Panc1 (cell line): ENCODE measurements around the gene IL16.

Experiments
- POLR2AphosphoS5 ChIP-seq: IDR thresholded peaks from 2 replicates; pipeline ENCODE4 v1.6.1; 2012; ENCODE audit warnings: mild to moderate bottlenecking, low read depth, low read length, moderate library complexity
- TF ChIP-seq, protein P1 (sequence below): fragments of 450-650 bp; IDR thresholded peaks from 2 replicates; pipeline ENCODE4 v1.5.1; 2017; ENCODE audit warnings: mild to moderate bottlenecking

DNA sequence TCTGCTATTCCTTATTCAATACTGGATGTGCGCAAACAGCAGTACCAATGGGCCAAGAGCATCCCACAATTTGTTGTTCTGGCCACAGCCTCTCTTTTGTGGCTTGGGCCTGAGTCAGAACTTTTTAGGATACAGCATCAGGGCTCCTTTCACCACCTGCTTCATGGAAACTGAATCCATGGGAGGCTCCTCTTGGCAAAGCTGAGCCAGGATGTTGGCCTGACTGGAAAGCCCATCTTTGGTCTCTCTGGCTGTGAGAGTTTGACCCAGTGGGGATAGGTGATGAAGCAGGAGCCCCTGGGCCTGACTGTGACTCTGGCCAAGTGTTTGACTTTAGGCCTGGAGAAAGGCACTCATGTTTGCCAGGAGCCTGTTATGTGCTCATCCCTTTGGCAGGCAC is 27.6 kb downstream of the IL16 start:
- TF ChIP-seq, protein P1, sequence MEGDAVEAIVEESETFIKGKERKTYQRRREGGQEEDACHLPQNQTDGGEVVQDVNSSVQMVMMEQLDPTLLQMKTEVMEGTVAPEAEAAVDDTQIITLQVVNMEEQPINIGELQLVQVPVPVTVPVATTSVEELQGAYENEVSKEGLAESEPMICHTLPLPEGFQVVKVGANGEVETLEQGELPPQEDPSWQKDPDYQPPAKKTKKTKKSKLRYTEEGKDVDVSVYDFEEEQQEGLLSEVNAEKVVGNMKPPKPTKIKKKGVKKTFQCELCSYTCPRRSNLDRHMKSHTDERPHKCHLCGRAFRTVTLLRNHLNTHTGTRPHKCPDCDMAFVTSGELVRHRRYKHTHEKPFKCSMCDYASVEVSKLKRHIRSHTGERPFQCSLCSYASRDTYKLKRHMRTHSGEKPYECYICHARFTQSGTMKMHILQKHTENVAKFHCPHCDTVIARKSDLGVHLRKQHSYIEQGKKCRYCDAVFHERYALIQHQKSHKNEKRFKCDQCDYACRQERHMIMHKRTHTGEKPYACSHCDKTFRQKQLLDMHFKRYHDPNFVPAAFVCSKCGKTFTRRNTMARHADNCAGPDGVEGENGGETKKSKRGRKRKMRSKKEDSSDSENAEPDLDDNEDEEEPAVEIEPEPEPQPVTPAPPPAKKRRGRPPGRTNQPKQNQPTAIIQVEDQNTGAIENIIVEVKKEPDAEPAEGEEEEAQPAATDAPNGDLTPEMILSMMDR: no peak
- no peak for TF ChIP-seq POLR2AphosphoS5
